Vagina (tissue), 2 donors: ENCODE data around the gene SPECC1L. TPM values are rescaled to one million over a fixed set of nuclear protein-coding genes. Genes with fewer than 3 reads are reported as not detected.

Experiments
- DNase-seq, 2 donors: peaks; one replicate each; pipeline ENCODE4 v3.0.0-alpha.2; 2017; ENCODE audit errors: extremely low spot score in 2 of 2
- H3K27ac ChIP-seq: fragments of 200-600 bp; sonication (generic); one replicate; pipeline ENCODE4 v1.5.1; 2019
- H3K27me3 ChIP-seq: fragments of 200-600 bp; sonication (generic); one replicate; pipeline ENCODE4 v1.5.1; 2019
- H3K36me3 ChIP-seq, 2 donors: fragments of 200-600 bp; sonication (generic); one replicate each; pipeline ENCODE4 v1.5.1; 2017 to 2019
- H3K4me1 ChIP-seq: fragments of 200-600 bp; sonication (generic); one replicate; pipeline ENCODE4 v1.5.1; 2019
- H3K4me3 ChIP-seq, 2 donors: fragments of 200-600 bp; sonication (generic); 1 replicate in 1 of 2; 2 replicates in 1 of 2; pipeline ENCODE4 v1.5.1; 2016 to 2019
- H3K9me3 ChIP-seq: fragments of 200-600 bp; sonication (generic); one replicate; pipeline ENCODE4 v1.5.1; 2019
- POLR2A ChIP-seq, 2 donors: fragments of 450-650 bp; IDR thresholded peaks; one replicate each; pipeline ENCODE4 v1.6.1; 2017; ENCODE audit warnings: antibody characterized with exemption in 2 of 2, mild to moderate bottlenecking in 2 of 2, moderate library complexity in 2 of 2
- POLR2AphosphoS5 ChIP-seq, 2 donors: sonication (generic); formaldehyde crosslinking; IDR thresholded peaks; one replicate each; pipeline ENCODE4 v1.9.0; 2017; ENCODE audit warnings: antibody characterized with exemption in 2 of 2, mild to moderate bottlenecking in 2 of 2, low read depth in 1 of 2; ENCODE audit not compliant: insufficient read depth in 1 of 2
- intact Hi-C: fragments of 100-400 bp; cut with DNase I; formaldehyde crosslinking; loops from one replicate; pipeline ENCODE4 v1.15.1; 2023
- total RNA-seq: library from RNA; depleted of rRNA; stranded (reverse); fragments of >200 nt; gene quantifications from one replicate; pipeline ENCODE4 v1.2.3, GENCODE V29; 2016
- TF ChIP-seq, protein P1 (sequence below), 3 experiments: fragments of 450-650 bp in 2 of 3; fragments of 200-600 bp in 1 of 3; sonication (generic) in 1 of 3; IDR thresholded peaks; one replicate each; pipeline ENCODE4 v1.5.1; 2017 to 2019; ENCODE audit warnings: antibody characterized with exemption in 3 of 3, mild to moderate bottlenecking in 2 of 3, moderate library complexity in 2 of 3

The SPECC1L gene
- total RNA-seq, 1 donor from 2014 or later = 38.8 TPM

DNA sequence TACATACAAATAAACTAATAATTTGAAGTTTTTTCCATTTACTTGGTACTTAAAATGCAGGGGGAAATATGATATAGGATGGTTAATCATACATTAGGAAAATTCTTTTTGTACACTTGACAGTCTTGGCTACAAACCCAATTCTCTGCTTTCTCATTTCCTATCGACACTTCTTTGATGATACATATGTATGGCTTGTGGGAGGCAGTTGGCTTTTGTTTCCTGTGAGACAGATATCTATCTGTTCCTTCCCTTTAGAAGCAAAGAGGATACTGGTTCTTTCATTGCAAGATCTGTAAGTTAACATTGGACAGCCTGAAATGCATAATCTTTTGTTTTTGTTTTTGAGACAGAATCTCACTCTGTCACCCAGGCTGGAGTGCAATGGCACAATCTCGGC, 108.9 kb downstream of the SPECC1L start:
- Histone ChIP-seq H3K27me3 (no peaks in the 10 kb centered on the region), H3K9me3 (no peaks in the 10 kb centered on the region), H3K27ac (no peak overlapping the region), H3K4me3 (no peak overlapping the region), H3K36me3 (peaks cover 2 to 24% of the 10 kb centered on the region in 2 donors), H3K4me1 (no peaks in the 10 kb centered on the region)
- DNase-seq = no peak
- no peak for TF ChIP-seq POLR2AphosphoS5 (IDR thresholded peaks at IDR 0.05; ENCODE audit: insufficient read depth in 1 of 2, low read depth in 1 of 2)
- no peak for TF ChIP-seq POLR2A (IDR thresholded peaks at IDR 0.05)
- TF ChIP-seq, protein P1, sequence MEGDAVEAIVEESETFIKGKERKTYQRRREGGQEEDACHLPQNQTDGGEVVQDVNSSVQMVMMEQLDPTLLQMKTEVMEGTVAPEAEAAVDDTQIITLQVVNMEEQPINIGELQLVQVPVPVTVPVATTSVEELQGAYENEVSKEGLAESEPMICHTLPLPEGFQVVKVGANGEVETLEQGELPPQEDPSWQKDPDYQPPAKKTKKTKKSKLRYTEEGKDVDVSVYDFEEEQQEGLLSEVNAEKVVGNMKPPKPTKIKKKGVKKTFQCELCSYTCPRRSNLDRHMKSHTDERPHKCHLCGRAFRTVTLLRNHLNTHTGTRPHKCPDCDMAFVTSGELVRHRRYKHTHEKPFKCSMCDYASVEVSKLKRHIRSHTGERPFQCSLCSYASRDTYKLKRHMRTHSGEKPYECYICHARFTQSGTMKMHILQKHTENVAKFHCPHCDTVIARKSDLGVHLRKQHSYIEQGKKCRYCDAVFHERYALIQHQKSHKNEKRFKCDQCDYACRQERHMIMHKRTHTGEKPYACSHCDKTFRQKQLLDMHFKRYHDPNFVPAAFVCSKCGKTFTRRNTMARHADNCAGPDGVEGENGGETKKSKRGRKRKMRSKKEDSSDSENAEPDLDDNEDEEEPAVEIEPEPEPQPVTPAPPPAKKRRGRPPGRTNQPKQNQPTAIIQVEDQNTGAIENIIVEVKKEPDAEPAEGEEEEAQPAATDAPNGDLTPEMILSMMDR (IDR thresholded peaks at IDR 0.05) = no peak
- intact Hi-C loops = no loop called here

DNA sequence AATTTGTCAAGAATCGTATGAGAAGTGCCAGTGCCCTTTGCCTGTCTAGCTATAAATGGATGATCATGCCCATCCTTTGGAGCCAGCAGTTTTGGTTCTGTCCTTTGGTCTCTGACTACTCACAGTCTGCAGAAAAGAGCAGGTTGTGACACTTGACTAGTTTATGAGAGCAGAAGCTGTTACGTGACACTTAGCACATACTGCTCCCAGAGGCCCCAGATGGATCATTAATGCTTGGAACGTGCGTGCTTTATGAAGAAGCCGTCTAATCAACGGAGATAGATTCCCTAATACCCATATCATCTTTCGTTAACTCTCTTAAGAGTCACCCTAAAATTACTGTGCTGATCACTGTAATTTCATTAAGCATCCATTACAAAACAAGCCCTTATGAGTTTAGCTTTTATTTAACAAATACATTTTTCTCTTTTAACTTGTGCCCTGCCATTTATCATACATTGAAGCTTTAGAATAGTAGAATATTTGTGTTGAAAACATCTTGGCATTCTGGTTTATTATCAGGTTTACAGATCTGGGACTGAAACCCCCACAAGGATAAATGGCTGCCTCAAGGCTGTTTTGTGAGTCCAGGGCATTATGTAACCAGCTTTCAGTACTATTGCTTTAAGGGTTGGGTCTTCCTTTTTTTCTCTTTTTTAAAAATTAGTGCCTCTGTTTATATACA, 109.7 kb downstream of the SPECC1L start:
- intact Hi-C loops = no loop called here
- H3K27me3 ChIP-seq = no peaks in the 10 kb centered on the region
- TF ChIP-seq POLR2AphosphoS5 (IDR thresholded peaks at IDR 0.05; ENCODE audit: insufficient read depth in 1 of 2, low read depth in 1 of 2) = no peak
- peaks cover 2 to 24% of the 10 kb centered on the region in 2 donors for H3K36me3 ChIP-seq
- H3K27ac ChIP-seq = no peak overlapping the region
- no peaks in the 10 kb centered on the region for H3K4me1 ChIP-seq
- H3K4me3 ChIP-seq = no peak overlapping the region
- DNase-seq = no peak
- no peaks in the 10 kb centered on the region for H3K9me3 ChIP-seq

DNA sequence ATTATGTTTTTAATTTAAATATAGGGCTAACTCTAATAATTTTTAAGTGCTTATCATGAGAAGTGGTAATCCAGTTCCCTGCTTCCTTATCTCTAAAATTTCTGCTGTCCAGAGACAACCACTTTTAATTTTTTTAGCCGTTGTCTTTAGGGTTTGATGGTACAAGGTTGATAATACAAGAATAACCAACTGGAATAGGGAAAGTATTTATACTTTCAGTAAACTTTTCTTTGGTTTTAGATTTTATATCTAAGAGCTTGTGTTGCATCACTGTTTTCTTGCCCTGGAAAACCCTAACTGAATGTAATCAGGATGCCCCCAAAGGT, 110.2 kb downstream of the SPECC1L start:
- no peaks in the 10 kb centered on the region for H3K9me3 ChIP-seq
- H3K36me3 ChIP-seq = peaks cover 2 to 24% of the 10 kb centered on the region in 2 donors
- DNase-seq = no peak
- H3K27ac ChIP-seq = no peak overlapping the region
- no peak for TF ChIP-seq POLR2A (IDR thresholded peaks at IDR 0.05)
- no peak for TF ChIP-seq POLR2AphosphoS5 (IDR thresholded peaks at IDR 0.05; ENCODE audit: insufficient read depth in 1 of 2, low read depth in 1 of 2)
- TF ChIP-seq, protein P1 (IDR thresholded peaks at IDR 0.05) = no peak
- intact Hi-C loops = no loop called here
- H3K4me3 ChIP-seq = no peak overlapping the region
- no peaks in the 10 kb centered on the region for H3K27me3 ChIP-seq
- no peaks in the 10 kb centered on the region for H3K4me1 ChIP-seq

DNA sequence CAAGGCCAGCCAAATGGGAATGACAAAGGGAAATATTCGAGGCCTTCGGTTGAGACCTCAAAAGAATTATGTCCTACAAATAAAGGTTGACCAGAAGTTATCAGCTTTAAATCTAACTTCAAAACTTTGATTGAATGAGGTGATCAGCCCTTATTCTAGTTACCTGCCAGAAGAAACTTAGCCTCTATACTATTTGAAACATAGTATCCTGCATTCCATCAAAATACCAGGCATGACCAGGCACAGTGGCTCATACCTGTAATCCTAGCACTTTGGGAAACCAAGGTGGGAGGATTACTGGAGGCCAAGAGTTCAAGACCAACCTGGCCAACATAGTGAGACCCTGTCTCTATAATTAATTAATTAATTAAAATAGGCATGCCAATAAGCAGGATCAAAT, 112.4 kb downstream of the SPECC1L start:
- no peaks in the 10 kb centered on the region for H3K4me1 ChIP-seq
- no peak overlapping the region for H3K27ac ChIP-seq
- TF ChIP-seq, protein P1 (IDR thresholded peaks at IDR 0.05) = no peak
- no peak for TF ChIP-seq POLR2AphosphoS5 (IDR thresholded peaks at IDR 0.05; ENCODE audit: insufficient read depth in 1 of 2, low read depth in 1 of 2)
- no peak for TF ChIP-seq POLR2A (IDR thresholded peaks at IDR 0.05)
- DNase-seq = no peak
- no peaks in the 10 kb centered on the region for H3K27me3 ChIP-seq
- H3K4me3 ChIP-seq = no peak overlapping the region
- H3K9me3 ChIP-seq = no peaks in the 10 kb centered on the region
- peaks cover 0 to 10% of the 10 kb centered on the region in 2 donors for H3K36me3 ChIP-seq
- intact Hi-C loops = no loop called here

DNA sequence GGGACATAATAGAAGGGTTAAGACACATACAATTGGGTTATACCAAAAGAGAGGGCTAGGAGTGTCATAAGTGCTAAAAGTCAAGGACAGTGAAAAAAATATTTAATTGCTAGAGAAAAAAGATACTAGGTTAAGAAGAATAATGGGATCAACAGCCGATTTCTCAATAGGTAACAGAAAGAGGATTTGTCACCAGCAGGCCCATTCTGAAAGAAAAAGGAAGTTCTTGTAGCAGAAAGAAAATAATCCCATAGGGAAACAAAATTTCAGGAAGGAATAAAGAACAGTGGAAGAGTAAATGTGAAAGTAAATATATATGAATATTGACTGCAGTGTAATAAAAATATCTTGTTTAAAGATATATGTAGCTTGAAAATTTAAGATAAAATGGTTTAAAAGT, 113.5 kb downstream of the SPECC1L start:
- no peak for DNase-seq
- H3K27me3 ChIP-seq = no peaks in the 10 kb centered on the region
- H3K9me3 ChIP-seq = no peaks in the 10 kb centered on the region
- no peaks in the 10 kb centered on the region for H3K4me1 ChIP-seq
- peaks cover 0 to 10% of the 10 kb centered on the region in 2 donors for H3K36me3 ChIP-seq
- H3K27ac ChIP-seq = no peak overlapping the region
- TF ChIP-seq, protein P1 (IDR thresholded peaks at IDR 0.05) = no peak
- TF ChIP-seq POLR2AphosphoS5 (IDR thresholded peaks at IDR 0.05; ENCODE audit: insufficient read depth in 1 of 2, low read depth in 1 of 2) = no peak
- no peak for TF ChIP-seq POLR2A (IDR thresholded peaks at IDR 0.05)
- intact Hi-C loops = no loop called here
- H3K4me3 ChIP-seq = no peak overlapping the region
